GM12878 (cell line): ENCODE results near the gene MTHFS. TPM values are rescaled to one million over a fixed set of nuclear protein-coding genes. Genes with fewer than 3 reads are reported as not detected.

Source experiments
- ATAC-seq: fragments of 200-7000 bp; cut with Tn5 transposase; 3 replicates; pipeline ENCODE4 v1.9.1; 2020; ENCODE audit warnings: mild to moderate bottlenecking, moderate library complexity
- BruUV-seq: library from RNA; stranded (reverse); fragments of 400-500 nt; replicated peaks from 2 replicates; lab custom pipeline; 2021; lab: Mats Ljungman, UMichigan
- CTCF ChIA-PET: fragments of 300-600 bp; sonication (Branson Sonifier 250); formaldehyde crosslinking; extraction: SDS; loops from one replicate; lab custom pipeline; 2021; ENCODE audit warnings: inconsistent platforms; lab: Yijun Ruan, JAX
- POLR2A ChIA-PET: fragments of 350-600 bp; formaldehyde crosslinking; extraction: SDS; loops from one replicate; lab custom pipeline; 2021; ENCODE audit warnings: inconsistent platforms; lab: Charles Lee
- RAD21 ChIA-PET: fragments of 300-600 bp; sonication (Branson Sonifier 250); formaldehyde crosslinking; loops from one replicate; lab custom pipeline; 2023; ENCODE audit warnings: antibody characterized with exemption; ENCODE audit not compliant: unreplicated experiment; lab: Charles Lee
- SMC1A ChIA-PET: fragments of 300-600 bp; sonication (Branson Sonifier 250); formaldehyde crosslinking; loops from one replicate; lab custom pipeline; 2023; ENCODE audit not compliant: unreplicated experiment, uncharacterized antibody; lab: Charles Lee
- DNase-seq: peaks from one replicate; pipeline ENCODE4 v3.0.0-alpha.2; 2011; ENCODE audit warnings: low read depth, low spot score
- FAIRE-seq: peaks from 3 replicates; lab custom pipeline; 2011; peaks lifted over from hg19 to GRCh38; lab: Jason Lieb, UNC
- H2AFZ ChIP-seq: 2 replicates; pipeline ENCODE4 v1.6.0; 2011; ENCODE audit warnings: low read depth, low read length, control low read depth; ENCODE audit not compliant: control insufficient read depth
- H3K27ac ChIP-seq: 2 replicates; pipeline ENCODE4 v1.5.1; 2011; ENCODE audit warnings: control low read depth; ENCODE audit not compliant: control insufficient read depth, insufficient read depth
- H3K27me3 ChIP-seq, 2 experiments: replicated peaks in 1 of 2; 2 replicates each; pipeline versions ENCODE4 v1.6.0 to v1.6.1; 2011; ENCODE audit warnings: low read length in 1 of 2; ENCODE audit not compliant: control insufficient read depth in 2 of 2, insufficient read depth in 2 of 2
- H3K36me3 ChIP-seq, 2 experiments: 2 replicates each; pipeline ENCODE4 v1.5.1; 2011; ENCODE audit warnings: low read length in 1 of 2; ENCODE audit not compliant: control insufficient read depth in 2 of 2, insufficient read depth in 2 of 2
- H3K4me1 ChIP-seq: 2 replicates; pipeline ENCODE4 v1.6.1; 2011; ENCODE audit warnings: mild to moderate bottlenecking, low read length, moderate library complexity, mixed read lengths; ENCODE audit not compliant: control insufficient read depth, insufficient read depth
- H3K4me2 ChIP-seq: 2 replicates; pipeline ENCODE4 v1.6.0; 2011; ENCODE audit warnings: control low read depth; ENCODE audit not compliant: control insufficient read depth, insufficient read depth
- H3K4me3 ChIP-seq: fragments of 200-600 bp; sonication (generic); 2 replicates; pipeline ENCODE4 v1.5.1; 2016
- H3K79me2 ChIP-seq: 2 replicates; pipeline ENCODE4 v1.6.0; 2011; ENCODE audit warnings: low read length; ENCODE audit not compliant: control insufficient read depth, insufficient read depth
- H3K9ac ChIP-seq: 2 replicates; pipeline ENCODE4 v1.8.0; 2011; ENCODE audit warnings: low read length, control low read depth, mixed read lengths; ENCODE audit not compliant: control insufficient read depth, insufficient read depth
- H3K9me3 ChIP-seq: replicated peaks from 3 replicates; pipeline ENCODE4 v1.5.1; 2011; ENCODE audit warnings: mild to moderate bottlenecking, low read length; ENCODE audit not compliant: control insufficient read depth, insufficient read depth
- H4K20me1 ChIP-seq: 2 replicates; pipeline ENCODE4 v1.6.0; 2011; ENCODE audit not compliant: control insufficient read depth, insufficient read depth
- BCLAF1 ChIP-seq: fragments of 450-650 bp; IDR thresholded peaks from 2 replicates; pipeline ENCODE4 v1.6.1; 2017; ENCODE audit warnings: antibody characterized with exemption, mild to moderate bottlenecking, moderate library complexity
- BHLHE40 ChIP-seq, 2 experiments: fragments of 450-650 bp in 1 of 2; IDR thresholded peaks; 2 replicates each; pipeline ENCODE4 v1.6.1; 2011 to 2017; ENCODE audit warnings: low read depth in 2 of 2, borderline replicate concordance in 1 of 2, improper control_type of control experiment in 1 of 2, low read length in 1 of 2, mild to moderate bottlenecking in 1 of 2
- MLLT1 ChIP-seq: fragments of 450-650 bp; IDR thresholded peaks from 2 replicates; pipeline ENCODE4 v1.6.1; 2016; ENCODE audit warnings: mild to moderate bottlenecking
- NR2F1 ChIP-seq: fragments of 450-650 bp; conservative IDR thresholded peaks from 2 replicates; pipeline ENCODE4 v1.6.1; 2017; ENCODE audit warnings: mild to moderate bottlenecking
- RUNX3 ChIP-seq: IDR thresholded peaks from 2 replicates; pipeline ENCODE4 v1.6.1; 2012; ENCODE audit warnings: low read length, inconsistent platforms
- SMC3 ChIP-seq: IDR thresholded peaks from 2 replicates; pipeline ENCODE4 v1.6.1; 2011; ENCODE audit warnings: low read length, improper control_type of control experiment, borderline replicate concordance
- YY1 ChIP-seq: IDR thresholded peaks from 2 replicates; pipeline ENCODE4 v1.6.1; 2011; ENCODE audit warnings: low read depth, mild to moderate bottlenecking, low read length
- ZBTB4 ChIP-seq: fragments of 450-650 bp; formaldehyde crosslinking; IDR thresholded peaks from 2 replicates; pipeline ENCODE4 v1.4.0; 2022; ENCODE audit warnings: mild to moderate bottlenecking, moderate library complexity
- ZNF687 ChIP-seq: fragments of 450-650 bp; IDR thresholded peaks from 2 replicates; pipeline ENCODE4 v1.6.1; 2017; ENCODE audit warnings: mild to moderate bottlenecking, moderate library complexity
- WGBS: methylation state at CpG from one replicate; pipeline ENCODE4 v1.1.6; 2016; ENCODE audit warnings: low lambda C conversion rate; ENCODE audit not compliant: insufficient replicate concordance, insufficient coverage; ENCODE audit errors: missing lambda C conversion rate; 5-methylcytosine and 5-hydroxymethylcytosine counted together
- in situ Hi-C: fragments of 300-500 bp; cut with MboI; formaldehyde crosslinking; loops from 9 replicates; pipeline ENCODE4 v1.14.3; 2018; ENCODE audit warnings: mixed read lengths
- intact Hi-C: fragments of 100-400 bp; cut with micrococcal nuclease; formaldehyde crosslinking; loops from one replicate; pipeline ENCODE4 v1.14.2; 2022; ENCODE audit not compliant: unreplicated experiment
- polyA plus RNA-seq, 11 experiments: library from polyadenylated mRNA; depleted of rRNA in 4 of 11; unstranded in 6 of 11; stranded (reverse) in 5 of 11; fragments of >200 nt; fragmentation: Nextera tagmentation in 4 of 11; fragmentation: Illumina TruSeq in 1 of 11; extraction: Ambion mirVana in 4 of 11; extraction: Trizol in 1 of 11; gene quantifications; 1 replicate in 1 of 11; 2 replicates in 10 of 11; pipeline versions ENCODE4 v1.2.1 to v1.2.3, GENCODE V29; 2011 to 2016; ENCODE audit warnings: inconsistent platforms in 2 of 11, missing spikeins in 2 of 11, low read depth in 1 of 11
- total RNA-seq, 4 experiments: library from RNA; depleted of rRNA in 3 of 4; stranded (reverse); fragments of >200 nt in 3 of 4; fragmentation: Illumina TruSeq in 1 of 4; extraction: Trizol in 1 of 4; gene quantifications; 2 replicates each; pipeline versions ENCODE4 v1.2.1 to v1.2.3, GENCODE V29; 2013 to 2021

MTHFS gene
- total and polyA plus RNA-seq, 10 of the 15 experiments (the other 5 are each of a cell fraction or from before 2014, with no cell fraction given) = 14.0 to 81.9 (median 31.8) TPM

GRCh38 chr15:79903144-79903543 lies 6.3 kb upstream of the MTHFS start:
- no peak for DNase-seq
- Histone ChIP-seq H4K20me1 (no peaks in the 10 kb centered on the region), H3K4me3 (no peak overlapping the region), H3K79me2 (no peaks in the 10 kb centered on the region; the same call in 1 of the 2 replicates), H3K4me1 (peaks cover 22% of the 10 kb centered on the region), H3K36me3 (peaks cover 0 to 2% of the 10 kb centered on the region in 2 experiments; a peak in 1 of 4 replicates), H3K27me3 (no peaks in the 10 kb centered on the region), H3K9ac (no peak overlapping the region), H3K4me2 (no peak overlapping the region; the same call in 1 of the 2 replicates), H2AFZ (no peak overlapping the region), H3K27ac (no peak overlapping the region; the same call in 1 of the 2 replicates), H3K9me3 (no peaks in the 10 kb centered on the region; the same call in 2 of the 3 replicates)
- no peak for FAIRE-seq
- SMC1A ChIA-PET = interaction anchor here (0.6 to 3.8 kb wide), 12 partner anchors 9 to 114 kb away, joined by 3 to 24 read pairs (median 8); partner anchors contain the start of gene BCL2A1
- intact Hi-C loops = loop anchor here (1.0 kb wide), 1 partner anchor 87 kb away; no protein-coding TSS in a partner anchor
- POLR2A ChIA-PET = interaction anchor here (1.3 to 1.7 kb wide), 2 partner anchors 19 to 157 kb away, joined by 3 to 11 read pairs; no protein-coding TSS in a partner anchor
- BruUV-seq = no TSS peak
- WGBS = 54% methylated on average over 2 of the region's 2 CpGs
- RAD21 ChIA-PET = interaction anchor here (0.6 to 2.6 kb wide), 9 partner anchors 12 to 89 kb away, joined by 3 to 14 read pairs (median 9); partner anchors contain the start of gene BCL2A1
- CTCF ChIA-PET = interaction anchor here (0.6 to 2.7 kb wide), 6 partner anchors 10 to 249 kb away, joined by 3 to 12 read pairs (median 4); no protein-coding TSS in a partner anchor
- in situ Hi-C loops = no loop called here
- peak; percentile 66 for ATAC-seq
- TF ChIP-seq ZBTB4 (CRISPR knock-in tag) (no peak), MLLT1 (no peak), BHLHE40 (IDR thresholded peaks at IDR 0.05; ENCODE audit: borderline replicate concordance in 1 of 2, low read depth in 2 of 2, low read length in 1 of 2) (no peak), RUNX3 (peak; percentile 16; the same call in 1 of the 2 replicates), SMC3 (no peak), ZNF687 (0 out of 2 replicates have a peak, but pooled peaks have one; percentile 15), NR2F1 (peak; percentile 73), YY1 (peak; percentile 34; the same call in 1 of the 2 replicates), BCLAF1 (no peak)
